ENCODE measurements around the gene MAGEH1.
A peak's percentile ranks its signal among the peaks of the same experiment; 100 is the strongest.
"Not testable (repeated sequence)": the region's sequence is repeated elsewhere in the genome, so short reads cannot be mapped to it uniquely, and the experiment has no call there.

The MAGEH1 gene

GRCh38 chrX:55451990-55452832 lies at the start of gene MAGEH1:
Gene MAGEH1, plus strand, starts transcription at chrX:55452127. Its CDS starts 248 bp downstream, at chrX:55452375.
- DNase-seq = peak; percentile 8 to 94 (median 82)

GRCh38 chrX:55427079-55427478 lies 24.8 kb upstream of the MAGEH1 start:
- DNase-seq = not testable (repeated sequence)

- DNase-seq = not testable (repeated sequence)
Measured at GRCh38 chrX:55443468-55443867, 8.5 kb upstream of the MAGEH1 start.

- DNase-seq = peak in 12 of 56 donors; percentile 0 to 13 (median 0)
Measured at GRCh38 chrX:55450259-55450658, 1.7 kb upstream of the MAGEH1 start.

- no peak for DNase-seq
Measured at GRCh38 chrX:55451141-55451540, 786 bp upstream of the MAGEH1 start.

GRCh38 chrX:55451626-55451989 lies 319 bp upstream of the MAGEH1 start:
- peak in 2 of 56 donors; percentile 61 to 69 for DNase-seq

- peak in 2 of 56 donors; percentile 0 to 8 for DNase-seq
Measured at GRCh38 chrX:55452833-55453124, 852 bp downstream of the MAGEH1 start.

GRCh38 chrX:55455708-55456107 lies 3.8 kb downstream of the MAGEH1 start:
- not testable (repeated sequence) for DNase-seq

GRCh38 chrX:55459426-55459825 lies 7.5 kb downstream of the MAGEH1 start:
- DNase-seq = not testable (repeated sequence)

GRCh38 chrX:55459926-55460325 lies 8.0 kb downstream of the MAGEH1 start:
- not testable (repeated sequence) for DNase-seq

- not testable (repeated sequence) for DNase-seq
Measured at GRCh38 chrX:55464050-55464449, 12.1 kb downstream of the MAGEH1 start.

GRCh38 chrX:55465108-55465507 lies 13.2 kb downstream of the MAGEH1 start:
- not testable (repeated sequence) for DNase-seq

GRCh38 chrX:55465791-55466190 lies 13.9 kb downstream of the MAGEH1 start:
- not testable (repeated sequence) for DNase-seq

GRCh38 chrX:55479956-55480355 lies 28.0 kb downstream of the MAGEH1 start:
- DNase-seq = not testable (repeated sequence)

GRCh38 chrX:55480390-55481062 lies 28.6 kb downstream of the MAGEH1 start:
- DNase-seq = no peak

- DNase-seq = no peak
Measured at GRCh38 chrX:55484948-55485347, 33.0 kb downstream of the MAGEH1 start.

GRCh38 chrX:55486736-55487135 lies 34.8 kb downstream of the MAGEH1 start:
- DNase-seq = peak in 50 of 56 donors; percentile 1 to 82 (median 36)

GRCh38 chrX:55487143-55487542 lies 35.2 kb downstream of the MAGEH1 start:
- DNase-seq = peak in 14 of 56 donors; percentile 0 to 70 (median 16)

GRCh38 chrX:55488006-55488592 lies 36.2 kb downstream of the MAGEH1 start:
- DNase-seq = peak in 14 of 56 donors; percentile 1 to 73 (median 51)

- peak in 53 of 56 donors; percentile 5 to 83 (median 54) for DNase-seq
Measured at GRCh38 chrX:55488593-55489313, 36.8 kb downstream of the MAGEH1 start.

- DNase-seq = peak in 45 of 56 donors; percentile 11 to 70 (median 30)
Measured at GRCh38 chrX:55489314-55490009, 37.5 kb downstream of the MAGEH1 start, which contains the start of gene USP51. Gene USP51, minus strand, starts transcription at chrX:55489848. Its CDS starts 909 bp downstream, at chrX:55488939.

All from nucleus accumbens (tissue), 56 donors.